ENCODE data around the gene AQP10.

DNA sequence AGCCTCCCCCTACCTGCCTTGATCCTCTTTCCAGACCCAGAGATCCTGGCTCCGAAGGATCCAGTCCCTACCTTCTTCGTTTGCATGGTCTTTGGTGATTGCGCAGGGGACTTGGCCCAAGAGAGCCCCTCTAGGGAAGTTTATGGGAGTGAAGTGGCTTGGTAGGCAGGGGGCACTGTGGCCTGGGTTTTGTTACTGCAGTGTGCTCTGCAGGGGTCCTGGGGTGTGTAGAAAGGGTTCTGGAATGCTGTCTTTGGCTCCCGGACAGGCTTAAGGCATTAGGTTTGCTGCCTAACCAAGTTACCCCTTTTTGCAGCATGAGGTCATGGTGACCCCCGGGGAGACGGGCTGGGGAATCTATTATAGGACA, 8.2 kb downstream of the AQP10 start:
- TF ChIP-seq CTCF (IDR thresholded peaks at IDR 0.05 in 2 of 3, conservative IDR thresholded peaks at IDR 0.05 in 1 of 3; ENCODE audit: control insufficient read depth in 2 of 3, extremely low read depth in 1 of 3, insufficient read depth in 1 of 3, low read depth in 3 of 3, low read length in 3 of 3) (peak in 1 of 3 experiments; percentile 8; a peak in 1 of 6 replicates), TCF12 (IDR thresholded peaks at IDR 0.05; ENCODE audit: low read depth, low read length) (no peak), EGR1 (IDR thresholded peaks at IDR 0.05; ENCODE audit: borderline replicate concordance in 1 of 2, low read depth in 2 of 2, low read length in 2 of 2) (no peak), SREBF1 (IDR thresholded peaks at IDR 0.05; ENCODE audit: low read length) (no peak), SIN3A (IDR thresholded peaks at IDR 0.05; ENCODE audit: low read depth, low read length) (no peak), ZNF592 (IDR thresholded peaks at IDR 0.05) (no peak)
- TF ChIP-seq, protein P1, sequence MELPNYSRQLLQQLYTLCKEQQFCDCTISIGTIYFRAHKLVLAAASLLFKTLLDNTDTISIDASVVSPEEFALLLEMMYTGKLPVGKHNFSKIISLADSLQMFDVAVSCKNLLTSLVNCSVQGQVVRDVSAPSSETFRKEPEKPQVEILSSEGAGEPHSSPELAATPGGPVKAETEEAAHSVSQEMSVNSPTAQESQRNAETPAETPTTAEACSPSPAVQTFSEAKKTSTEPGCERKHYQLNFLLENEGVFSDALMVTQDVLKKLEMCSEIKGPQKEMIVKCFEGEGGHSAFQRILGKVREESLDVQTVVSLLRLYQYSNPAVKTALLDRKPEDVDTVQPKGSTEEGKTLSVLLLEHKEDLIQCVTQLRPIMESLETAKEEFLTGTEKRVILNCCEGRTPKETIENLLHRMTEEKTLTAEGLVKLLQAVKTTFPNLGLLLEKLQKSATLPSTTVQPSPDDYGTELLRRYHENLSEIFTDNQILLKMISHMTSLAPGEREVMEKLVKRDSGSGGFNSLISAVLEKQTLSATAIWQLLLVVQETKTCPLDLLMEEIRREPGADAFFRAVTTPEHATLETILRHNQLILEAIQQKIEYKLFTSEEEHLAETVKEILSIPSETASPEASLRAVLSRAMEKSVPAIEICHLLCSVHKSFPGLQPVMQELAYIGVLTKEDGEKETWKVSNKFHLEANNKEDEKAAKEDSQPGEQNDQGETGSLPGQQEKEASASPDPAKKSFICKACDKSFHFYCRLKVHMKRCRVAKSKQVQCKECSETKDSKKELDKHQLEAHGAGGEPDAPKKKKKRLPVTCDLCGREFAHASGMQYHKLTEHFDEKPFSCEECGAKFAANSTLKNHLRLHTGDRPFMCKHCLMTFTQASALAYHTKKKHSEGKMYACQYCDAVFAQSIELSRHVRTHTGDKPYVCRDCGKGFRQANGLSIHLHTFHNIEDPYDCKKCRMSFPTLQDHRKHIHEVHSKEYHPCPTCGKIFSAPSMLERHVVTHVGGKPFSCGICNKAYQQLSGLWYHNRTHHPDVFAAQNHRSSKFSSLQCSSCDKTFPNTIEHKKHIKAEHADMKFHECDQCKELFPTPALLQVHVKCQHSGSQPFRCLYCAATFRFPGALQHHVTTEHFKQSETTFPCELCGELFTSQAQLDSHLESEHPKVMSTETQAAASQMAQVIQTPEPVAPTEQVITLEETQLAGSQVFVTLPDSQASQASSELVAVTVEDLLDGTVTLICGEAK (IDR thresholded peaks at IDR 0.05; ENCODE audit: borderline replicate concordance) = no peak

Measured in GM12878 (cell line).